Choroid plexus epithelial cell (primary cell): ENCODE data around the gene MICAL3.

Experiments
- DNase-seq: peaks from one replicate; pipeline ENCODE4 v3.0.0-alpha.2; 2010; ENCODE audit warnings: low read depth
- H3K4me3 ChIP-seq: 2 replicates; pipeline ENCODE4 v1.5.1; 2011; ENCODE audit warnings: low read depth, mild to moderate bottlenecking, control low read depth, low read length, moderate library complexity
- CTCF ChIP-seq: conservative IDR thresholded peaks from 2 replicates; pipeline ENCODE4 v1.5.1; 2011; ENCODE audit warnings: low read depth, mild to moderate bottlenecking, control low read depth, inconsistent platforms, low read length, moderate library complexity

MICAL3 gene

GRCh38 chr22:17777005-17777716 lies 247.2 kb downstream of the MICAL3 start:
- no peak overlapping the region for H3K4me3 ChIP-seq
- DNase-seq, result no peak
- no peak for TF ChIP-seq CTCF

GRCh38 chr22:17775781-17776465 lies 248.4 kb downstream of the MICAL3 start:
- no peak overlapping the region for H3K4me3 ChIP-seq
- no peak for TF ChIP-seq CTCF
- DNase-seq, result no peak

- TF ChIP-seq CTCF, result no peak
- H3K4me3 ChIP-seq, result no peak overlapping the region
- DNase-seq, result no peak
These were observed 249.3 kb downstream of the MICAL3 start for GRCh38 chr22:17774926-17775685.

GRCh38 chr22:17774206-17774925 lies 250.0 kb downstream of the MICAL3 start, which contains the start of gene BID:
BID (minus strand) TSS chr22:17774469; CDS start chr22:17750116, 24,353 bp downstream.
- H3K4me3 ChIP-seq, result peak within 1 kb of the TSS; percentile 64
- DNase-seq, result no peak
- no peak for TF ChIP-seq CTCF

- DNase-seq, result peak; percentile 43
- H3K4me3 ChIP-seq, result peak overlapping the region; percentile 64
- TF ChIP-seq CTCF, result no peak
These were observed 250.7 kb downstream of the MICAL3 start for GRCh38 chr22:17773606-17774205.

GRCh38 chr22:17772958-17773605 lies 251.3 kb downstream of the MICAL3 start:
- TF ChIP-seq CTCF, result no peak
- DNase-seq, result peak; percentile 59
- H3K4me3 ChIP-seq, result peak overlapping the region; percentile 64
